A549 treated with AZD9567 at 1 μM for 4 hours (cell line): ENCODE results near the gene SRCIN1. TPM values are rescaled to one million over a fixed set of nuclear protein-coding genes. Genes with fewer than 3 reads are reported as not detected.

ENCODE experiments used
- total RNA-seq: library from RNA; stranded (reverse); fragments of 200-300 nt; extraction: Qiagen RNA extraction; gene quantifications from 5 replicates; pipeline ENCODE4 v1.2.3, GENCODE V29; 2022; ENCODE audit not compliant: insufficient read depth

The SRCIN1 gene
- 2.2 to 3.2 TPM (median 2.8 TPM) in 5 replicates for total RNA-seq

GRCh38 chr17:38605841-38606645, at the start of gene SRCIN1:
SRCIN1 (minus strand) TSS chr17:38605952; CDS start chr17:38605705, 247 bp downstream.

Other genes with a start within 250 kb of the SRCIN1 start
- gene ARHGAP23, start 177.5 kb downstream of the SRCIN1 start, total RNA-seq, result 40.5 to 56.8 TPM (median 54.6 TPM) in 5 replicates
- 10.7 to 14.0 TPM (median 13.2 TPM) in 5 replicates for gene EPOP, start 69.0 kb upstream of the SRCIN1 start, total RNA-seq
- 23.6 to 34.9 TPM (median 30.6 TPM) in 5 replicates for gene MLLT6, start 99.3 kb upstream of the SRCIN1 start, total RNA-seq
- gene CISD3, start 124.4 kb upstream of the SRCIN1 start, total RNA-seq, result 41.1 to 98.6 TPM (median 92.0 TPM) in 5 replicates
- gene PCGF2, start 142.4 kb upstream of the SRCIN1 start, total RNA-seq, result 25.5 to 53.1 TPM (median 50.9 TPM) in 5 replicates
- gene PSMB3, start 146.8 kb upstream of the SRCIN1 start, total RNA-seq, result 354 to 458 TPM (median 435 TPM) in 5 replicates
- 37.2 to 43.7 TPM (median 42.6 TPM) in 5 replicates for gene PIP4K2B, start 193.6 kb upstream of the SRCIN1 start, total RNA-seq
- 21.9 to 24.0 TPM (median 22.3 TPM) in 5 replicates for gene CWC25, start 219.4 kb upstream of the SRCIN1 start, total RNA-seq
- gene RPL23, start 247.8 kb upstream of the SRCIN1 start, total RNA-seq, result 2,657 to 5,013 TPM (median 2,700 TPM) in 5 replicates